ENCODE data around the gene GSTM1.
"Not testable (repeated sequence)": the region's sequence is repeated elsewhere in the genome, so short reads cannot be mapped to it uniquely, and the experiment has no call there.

GSTM1 gene

GRCh38 chr1:109689844-109690405 is 2.3 kb downstream of the GSTM1 start:
- no peak overlapping the region for H3K4me3 ChIP-seq (ENCODE audit: low read length)
- no peak for DNase-seq (ENCODE audit: low read depth, low spot score)

- no peak overlapping the region for H3K4me3 ChIP-seq (ENCODE audit: low read length)
- no peak for DNase-seq (ENCODE audit: low read depth, low spot score)
Observed at GRCh38 chr1:109691759-109692158, 4.1 kb downstream of the GSTM1 start.

- DNase-seq (ENCODE audit: low read depth, low spot score) = not testable (repeated sequence)
Observed at GRCh38 chr1:109694400-109694799, 6.8 kb downstream of the GSTM1 start.

GRCh38 chr1:109695138-109695537 is 7.5 kb downstream of the GSTM1 start:
- H3K4me3 ChIP-seq (ENCODE audit: low read length); DNase-seq (ENCODE audit: low read depth, low spot score): not testable (repeated sequence)

More at GRCh38 chr1:109694400-109694799, 6.8 kb downstream of the GSTM1 start:
- not testable (repeated sequence) for H3K4me3 ChIP-seq (ENCODE audit: low read length)

DNA sequence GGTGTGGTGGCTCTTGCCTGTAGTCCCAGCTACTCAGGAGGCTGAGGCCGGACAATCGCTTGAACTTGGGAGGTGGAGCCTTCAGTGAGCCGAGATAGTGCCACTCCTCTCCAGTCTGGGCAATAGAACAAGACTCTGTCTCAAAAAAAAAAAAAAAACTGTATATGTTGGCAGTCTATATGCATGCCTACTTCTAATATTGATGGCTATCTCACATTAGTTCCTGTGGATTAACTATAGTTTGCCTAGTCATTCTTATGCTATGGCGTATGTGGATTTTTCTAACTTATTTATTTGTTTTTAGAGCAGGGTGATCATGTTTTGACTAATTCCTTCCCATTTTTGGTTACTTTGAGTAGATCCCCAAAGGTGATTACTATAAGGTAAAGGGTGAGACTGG is 9.4 kb downstream of the GSTM1 start:
- no peak overlapping the region for H3K4me3 ChIP-seq (ENCODE audit: low read length)
- DNase-seq (ENCODE audit: low read depth, low spot score) = no peak

DNA sequence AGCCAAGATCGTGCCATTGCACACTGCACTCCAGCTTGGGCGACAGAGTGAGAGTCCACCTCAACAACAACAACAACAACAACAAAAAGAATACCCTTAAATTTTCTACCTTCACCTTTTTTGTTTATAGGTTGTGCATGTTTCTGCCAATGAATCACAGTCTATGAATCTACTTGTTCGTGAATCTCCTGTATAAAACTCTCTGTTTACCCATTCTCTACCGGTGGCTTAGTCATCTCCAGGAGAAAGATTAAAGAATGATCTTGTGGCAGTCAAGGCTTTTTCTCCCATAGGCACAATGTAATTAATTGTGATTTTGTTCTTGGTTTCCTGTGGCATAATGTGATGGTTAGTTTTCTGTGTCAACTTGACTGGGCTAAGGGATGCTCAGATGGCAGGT is 10.2 kb downstream of the GSTM1 start:
- not testable (repeated sequence) for H3K4me3 ChIP-seq (ENCODE audit: low read length)

GRCh38 chr1:109702940-109703339 is 15.3 kb downstream of the GSTM1 start:
- DNase-seq (ENCODE audit: low read depth, low spot score); H3K4me3 ChIP-seq (ENCODE audit: low read length): not testable (repeated sequence)

More for the DNA sequence above, 10.2 kb downstream of the GSTM1 start:
- not testable (repeated sequence) for DNase-seq (ENCODE audit: low read depth, low spot score)

GRCh38 chr1:109704173-109704572 is 16.6 kb downstream of the GSTM1 start:
- no peak overlapping the region for H3K4me3 ChIP-seq (ENCODE audit: low read length)
- no peak for DNase-seq (ENCODE audit: low read depth, low spot score)

DNA sequence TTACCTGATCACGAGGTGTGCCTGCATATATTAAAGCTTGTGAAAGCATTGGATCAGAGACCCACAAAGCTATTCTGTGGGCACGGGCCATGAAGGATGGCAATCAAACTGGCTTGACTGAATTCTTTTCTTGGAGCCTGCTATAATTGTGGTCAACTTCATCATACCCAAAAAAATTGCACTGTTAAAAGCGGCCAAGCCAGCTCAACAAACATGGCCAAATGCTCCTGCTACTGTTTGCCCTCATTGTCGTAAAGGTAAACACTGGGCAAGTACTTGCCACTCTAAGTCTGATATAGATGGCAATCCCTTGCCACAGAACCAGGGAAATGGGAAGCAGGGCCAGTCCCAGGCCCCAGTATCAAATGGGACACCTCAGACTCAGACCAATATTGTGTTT is 17.8 kb downstream of the GSTM1 start:
- DNase-seq (ENCODE audit: low read depth, low spot score) = no peak
- no peak overlapping the region for H3K4me3 ChIP-seq (ENCODE audit: low read length)

DNA sequence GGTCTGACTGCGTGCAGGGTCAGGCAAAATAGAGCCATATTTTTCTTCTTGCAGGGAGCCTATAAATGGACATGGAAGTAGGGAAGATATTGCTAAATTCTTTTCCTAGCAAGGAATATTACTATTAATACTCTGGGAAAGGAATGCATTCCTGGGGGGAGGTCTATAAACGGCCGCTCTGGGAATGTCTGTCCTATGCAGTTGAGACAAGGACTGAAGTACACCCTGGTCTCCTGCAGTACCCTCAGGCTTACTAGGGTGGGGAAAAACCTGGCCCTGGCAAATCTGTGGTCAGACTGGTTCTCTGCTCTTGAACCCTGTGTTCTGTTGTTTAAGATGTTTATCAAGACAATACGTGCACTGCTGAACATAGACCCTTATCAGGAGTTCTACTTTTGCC is 21.3 kb downstream of the GSTM1 start:
- not testable (repeated sequence) for H3K4me3 ChIP-seq (ENCODE audit: low read length); DNase-seq (ENCODE audit: low read depth, low spot score)

DNA sequence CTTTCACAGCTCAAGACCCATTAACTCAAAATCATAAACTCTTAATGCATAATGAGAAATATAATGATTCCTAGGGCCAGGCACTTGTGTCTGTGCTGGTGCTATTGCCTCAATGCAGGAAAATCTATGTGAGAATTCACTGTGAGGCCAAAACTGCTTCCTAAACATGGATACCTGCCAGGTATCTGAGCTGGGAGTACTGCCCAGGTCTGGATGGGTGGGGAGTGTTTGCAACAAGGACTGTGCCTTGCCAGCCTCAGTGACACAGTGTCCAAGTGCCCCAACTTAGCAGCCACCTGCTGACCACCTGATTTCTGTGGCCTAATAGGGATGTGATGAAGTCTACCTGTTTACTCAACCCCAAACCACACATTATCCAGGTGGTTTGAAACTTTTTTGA is 22.2 kb downstream of the GSTM1 start:
- not testable (repeated sequence) for DNase-seq (ENCODE audit: low read depth, low spot score); H3K4me3 ChIP-seq (ENCODE audit: low read length)

- not testable (repeated sequence) for DNase-seq (ENCODE audit: low read depth, low spot score); H3K4me3 ChIP-seq (ENCODE audit: low read length)
Observed at GRCh38 chr1:109711593-109712320, 24.1 kb downstream of the GSTM1 start, which contains the start of gene GSTM5. TSS of gene GSTM5 (plus strand) at chr1:109712251. CDS start at chr1:109712313, 62 bp downstream.

GRCh38 chr1:109712321-109712864 is 24.8 kb downstream of the GSTM1 start:
- no peak for DNase-seq (ENCODE audit: low read depth, low spot score)
- no peak overlapping the region for H3K4me3 ChIP-seq (ENCODE audit: low read length)

DNA sequence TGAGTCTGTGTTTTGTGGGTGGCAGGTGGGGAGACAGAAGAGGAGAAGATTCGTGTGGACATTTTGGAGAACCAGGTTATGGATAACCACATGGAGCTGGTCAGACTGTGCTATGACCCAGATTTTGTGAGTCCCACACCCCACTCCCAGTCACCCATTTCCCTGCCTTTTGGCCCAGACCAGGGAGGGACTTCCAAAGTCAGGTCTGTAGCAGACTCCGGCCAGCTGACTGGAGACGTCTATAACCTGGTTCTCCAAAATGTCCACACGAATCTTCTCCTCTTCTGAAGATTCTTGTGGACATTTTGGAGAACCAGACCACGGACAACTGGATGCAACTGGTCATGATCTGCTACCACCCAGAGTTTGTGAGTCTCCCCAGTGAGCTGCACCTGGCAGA is 26.0 kb downstream of the GSTM1 start:
- no peak for DNase-seq (ENCODE audit: low read depth, low spot score)
- no peak overlapping the region for H3K4me3 ChIP-seq (ENCODE audit: low read length)

DNA sequence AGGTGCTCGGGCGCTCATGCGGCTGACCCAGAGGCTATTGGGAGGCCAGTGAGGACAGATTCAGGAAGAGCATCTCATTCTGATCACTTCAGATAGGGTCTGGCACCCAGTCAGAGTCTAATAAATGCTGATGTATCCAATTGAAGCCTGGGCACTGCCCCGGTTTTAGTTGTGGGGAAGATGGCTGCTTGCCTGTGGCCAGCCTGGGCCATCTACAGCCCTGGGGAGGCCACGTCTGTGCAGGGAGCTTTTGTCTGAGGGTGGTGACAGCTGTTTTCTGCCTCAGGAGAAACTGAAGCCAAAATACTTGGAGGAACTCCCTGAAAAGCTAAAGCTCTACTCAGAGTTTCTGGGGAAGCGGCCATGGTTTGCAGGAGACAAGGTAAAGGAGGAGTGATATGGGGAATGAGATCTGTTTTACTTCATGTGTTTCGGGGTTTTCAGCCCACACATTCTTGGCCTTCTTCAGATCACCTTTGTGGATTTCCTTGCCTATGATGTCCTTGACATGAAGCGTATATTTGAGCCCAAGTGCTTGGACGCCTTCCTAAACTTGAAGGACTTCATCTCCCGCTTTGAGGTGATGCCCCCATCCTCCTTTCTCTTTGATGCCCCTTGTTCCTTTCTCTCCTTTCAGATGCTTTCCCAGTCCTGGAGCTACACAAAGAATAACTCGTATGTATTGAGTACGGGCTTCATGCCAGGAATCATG is 27.2 kb downstream of the GSTM1 start:
- DNase-seq (ENCODE audit: low read depth, low spot score) = no peak
- H3K4me3 ChIP-seq (ENCODE audit: low read length) = no peak overlapping the region

DNA sequence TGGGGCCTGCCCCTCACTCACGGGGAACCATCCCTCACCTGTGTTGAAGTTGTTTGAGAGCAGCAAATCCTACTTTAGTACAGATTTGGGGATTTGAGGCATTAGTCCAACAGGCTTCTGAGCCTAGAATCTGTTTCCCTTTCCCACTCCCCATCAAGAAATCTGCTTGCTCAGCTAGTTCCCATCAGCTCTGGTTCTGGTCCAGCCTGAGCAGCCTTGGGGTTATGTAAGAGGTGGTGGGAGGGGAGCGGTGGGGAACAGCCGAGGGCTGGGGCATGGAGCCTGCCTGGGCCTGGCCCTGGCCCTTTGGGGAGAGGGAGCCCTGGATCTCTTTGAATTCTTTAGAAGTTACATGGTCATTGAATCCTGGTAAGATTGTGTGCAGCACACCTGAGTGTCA is 28.5 kb downstream of the GSTM1 start:
- H3K4me3 ChIP-seq (ENCODE audit: low read length) = no peak overlapping the region

GRCh38 chr1:109716570-109717090 is 29.0 kb downstream of the GSTM1 start:
- H3K4me3 ChIP-seq (ENCODE audit: low read length) = no peak overlapping the region
- no peak for DNase-seq (ENCODE audit: low read depth, low spot score)

More for the DNA sequence above, 28.5 kb downstream of the GSTM1 start:
- no peak for DNase-seq (ENCODE audit: low read depth, low spot score)

GRCh38 chr1:109717729-109718128 is 30.1 kb downstream of the GSTM1 start:
- H3K4me3 ChIP-seq (ENCODE audit: low read length) = no peak overlapping the region
- DNase-seq (ENCODE audit: low read depth, low spot score) = no peak

- H3K4me3 ChIP-seq (ENCODE audit: low read length) = no peak overlapping the region
- no peak for DNase-seq (ENCODE audit: low read depth, low spot score)
Observed at GRCh38 chr1:109718495-109718894, 30.9 kb downstream of the GSTM1 start.
